H1 (cell line): ENCODE results near the gene SLC25A31. TPM values are rescaled to one million over a fixed set of nuclear protein-coding genes. Genes with fewer than 3 reads are reported as not detected.

Experiments used
- CTCF ChIA-PET: fragments of 300-600 bp; sonication (Branson Sonifier 250); formaldehyde crosslinking; loops from one replicate; lab custom pipeline; 2021; ENCODE audit not compliant: partially characterized antibody; lab: Charles Lee
- POLR2A ChIA-PET: fragments of 300-600 bp; sonication (Branson Sonifier 250); formaldehyde crosslinking; loops from one replicate; lab custom pipeline; 2021; ENCODE audit warnings: inconsistent platforms; ENCODE audit not compliant: partially characterized antibody; lab: Charles Lee
- DNase-seq, 2 experiments: peaks; one replicate each; pipeline versions ENCODE4 v3.0.0 to v3.0.0-alpha.2; 2010 to 2022; ENCODE audit warnings: low spot score in 2 of 2, low read depth in 1 of 2, mixed read lengths in 1 of 2
- FAIRE-seq: peaks from 2 replicates; lab custom pipeline; 2011; peaks lifted over from hg19 to GRCh38; lab: Jason Lieb, UNC
- H2AFZ ChIP-seq: 2 replicates; pipeline ENCODE4 v1.8.1; 2012; ENCODE audit warnings: low read length, inconsistent platforms
- H2AK5ac ChIP-seq: 2 replicates; pipeline ENCODE4 v1.6.1; 2013; ENCODE audit warnings: low read depth, low read length
- H2BK120ac ChIP-seq: replicated peaks from 2 replicates; pipeline ENCODE3; 2013; ENCODE audit warnings: low read depth, low read length, inconsistent platforms
- H2BK12ac ChIP-seq: 2 replicates; pipeline ENCODE4 v1.6.1; 2013; ENCODE audit warnings: low read depth, low read length
- H2BK15ac ChIP-seq: 2 replicates; pipeline ENCODE4 v1.6.1; 2013; ENCODE audit warnings: low read length
- H2BK20ac ChIP-seq: 2 replicates; pipeline ENCODE4 v1.6.1; 2013; ENCODE audit warnings: low read length
- H2BK5ac ChIP-seq: 2 replicates; pipeline ENCODE4 v1.6.1; 2013; ENCODE audit warnings: low read depth, low read length
- H3K14ac ChIP-seq: 2 replicates; pipeline ENCODE4 v1.6.1; 2013; ENCODE audit warnings: inconsistent platforms; ENCODE audit not compliant: insufficient read length
- H3K18ac ChIP-seq: 2 replicates; pipeline ENCODE4 v1.6.1; 2013; ENCODE audit warnings: low read length; ENCODE audit errors: extremely low read depth
- H3K23ac ChIP-seq: 2 replicates; pipeline ENCODE4 v1.6.1; 2013; ENCODE audit warnings: inconsistent platforms; ENCODE audit not compliant: insufficient read length
- H3K23me2 ChIP-seq: 2 replicates; pipeline ENCODE4 v1.6.1; 2013; ENCODE audit warnings: low read depth, low read length
- H3K27ac ChIP-seq: 2 replicates; pipeline ENCODE4 v1.6.1; 2011; ENCODE audit warnings: low read depth, low read length, inconsistent platforms
- H3K27me3 ChIP-seq, 4 experiments: replicated peaks in 1 of 4; 1 replicate in 1 of 4; 2 replicates in 3 of 4; pipeline versions ENCODE4 v1.6.1 to v1.8.1; 2011 to 2013; ENCODE audit warnings: low read length in 3 of 4, mild to moderate bottlenecking in 3 of 4, inconsistent platforms in 2 of 4, mixed read lengths in 2 of 4, moderate library complexity in 1 of 4; ENCODE audit not compliant: control insufficient read depth in 3 of 4, insufficient read depth in 3 of 4; ENCODE audit errors: extremely low read depth in 1 of 4
- H3K36me3 ChIP-seq, 4 experiments: 2 replicates each; pipeline versions ENCODE4 v1.6.1 to v1.8.1; 2011 to 2013; ENCODE audit warnings: mild to moderate bottlenecking in 4 of 4, low read length in 3 of 4, moderate library complexity in 2 of 4, control low read depth in 1 of 4, inconsistent platforms in 1 of 4; ENCODE audit not compliant: insufficient read depth in 4 of 4, control insufficient read depth in 2 of 4
- H3K4ac ChIP-seq: replicated peaks from 2 replicates; pipeline ENCODE3; 2013; ENCODE audit warnings: low read length, low read depth, mixed read lengths, inconsistent platforms; ENCODE audit not compliant: insufficient read length
- H3K4me1 ChIP-seq, 4 experiments: replicated peaks in 1 of 4; 1 replicate in 1 of 4; 2 replicates in 3 of 4; pipeline versions ENCODE4 v1.6.1 to v1.8.1; 2011 to 2013; ENCODE audit warnings: low read length in 3 of 4, inconsistent platforms in 2 of 4, mixed read lengths in 1 of 4; ENCODE audit not compliant: insufficient read depth in 4 of 4, control insufficient read depth in 3 of 4
- H3K4me2 ChIP-seq, 2 experiments: 2 replicates each; pipeline versions ENCODE4 v1.6.1 to v1.8.1; 2011 to 2013; ENCODE audit warnings: low read depth in 2 of 2, low read length in 2 of 2, control low read depth in 1 of 2, inconsistent platforms in 1 of 2, mild to moderate bottlenecking in 1 of 2; ENCODE audit not compliant: insufficient read depth in 1 of 2
- H3K4me3 ChIP-seq, 4 experiments: fragments of 200-600, 300-600 bp in 1 of 4; sonication (generic), shearing (Covaris generic), sonication (Bioruptor Twin) in 1 of 4; 2 replicates each; pipeline versions ENCODE4 v1.5.1 to v1.8.1; 2011 to 2016; ENCODE audit warnings: low read length in 4 of 4, low read depth in 3 of 4, control low read depth in 2 of 4, inconsistent platforms in 2 of 4, mild to moderate bottlenecking in 2 of 4, mixed read lengths in 1 of 4, moderate library complexity in 1 of 4; ENCODE audit not compliant: insufficient read depth in 2 of 4; ENCODE audit errors: extremely low read depth in 1 of 4
- H3K56ac ChIP-seq: replicated peaks from 2 replicates; pipeline ENCODE3; 2013; ENCODE audit warnings: low read depth, mild to moderate bottlenecking, mixed read lengths, low read length, inconsistent platforms; ENCODE audit not compliant: insufficient read length
- H3K79me1 ChIP-seq: 2 replicates; pipeline ENCODE4 v1.6.1; 2013; ENCODE audit warnings: low read depth, low read length, control low read depth
- H3K79me2 ChIP-seq, 2 experiments: 2 replicates each; pipeline versions ENCODE4 v1.6.1 to v1.8.1; 2012 to 2013; ENCODE audit warnings: low read length in 2 of 2, mild to moderate bottlenecking in 2 of 2, inconsistent platforms in 1 of 2; ENCODE audit not compliant: insufficient read depth in 2 of 2, control insufficient read depth in 1 of 2
- H3K9ac ChIP-seq, 4 experiments: replicated peaks in 1 of 4; 1 replicate in 1 of 4; 2 replicates in 3 of 4; pipeline versions ENCODE4 v1.6.1 to v1.8.1; 2011 to 2013; ENCODE audit warnings: low read depth in 3 of 4, low read length in 3 of 4, control low read depth in 2 of 4, mild to moderate bottlenecking in 2 of 4, moderate library complexity in 2 of 4, inconsistent platforms in 1 of 4; ENCODE audit errors: extremely low read depth in 1 of 4
- H3K9me3 ChIP-seq, 2 experiments: 2 replicates each; pipeline versions ENCODE4 v1.6.1 to v1.8.1; 2012 to 2013; ENCODE audit warnings: mild to moderate bottlenecking in 2 of 2, moderate library complexity in 2 of 2, control low read depth in 1 of 2, inconsistent platforms in 1 of 2, low read depth in 1 of 2, low read length in 1 of 2, mixed read lengths in 1 of 2; ENCODE audit not compliant: insufficient read depth in 2 of 2
- H4K20me1 ChIP-seq, 2 experiments: replicated peaks in 1 of 2; 2 replicates each; pipeline versions ENCODE3 to v1.8.1; 2011 to 2013; ENCODE audit warnings: inconsistent platforms in 2 of 2, low read length in 2 of 2, mild to moderate bottlenecking in 1 of 2; ENCODE audit not compliant: insufficient read depth in 2 of 2, control insufficient read depth in 1 of 2
- H4K5ac ChIP-seq: 2 replicates; pipeline ENCODE4 v1.6.1; 2013; ENCODE audit warnings: low read length, low read depth, mixed read lengths, inconsistent platforms; ENCODE audit not compliant: insufficient read length
- H4K8ac ChIP-seq: 2 replicates; pipeline ENCODE4 v1.8.0; 2013; ENCODE audit warnings: mild to moderate bottlenecking, moderate library complexity, low read length, inconsistent platforms; ENCODE audit not compliant: insufficient read depth; ENCODE audit errors: extremely low read depth
- H4K91ac ChIP-seq: replicated peaks from 2 replicates; pipeline ENCODE3; 2013; ENCODE audit warnings: low read length, mixed read lengths, inconsistent platforms; ENCODE audit not compliant: insufficient read length
- POLR2AphosphoS5 ChIP-seq: IDR thresholded peaks from 2 replicates; pipeline ENCODE4 v1.6.1; 2011; ENCODE audit warnings: low read depth, low read length
- RBBP5 ChIP-seq: IDR thresholded peaks from 2 replicates; pipeline ENCODE4 v1.7.1; 2012; ENCODE audit warnings: low read depth, mild to moderate bottlenecking, inconsistent platforms, low read length, moderate library complexity, borderline replicate concordance
- SIN3A ChIP-seq, 2 experiments: IDR thresholded peaks in 1 of 2; conservative IDR thresholded peaks in 1 of 2; 2 replicates each; pipeline ENCODE4 v1.6.1; 2011 to 2012; ENCODE audit warnings: low read length in 2 of 2, improper control_type of control experiment in 1 of 2, low read depth in 1 of 2, mild to moderate bottlenecking in 1 of 2
- TCF12 ChIP-seq: IDR thresholded peaks from 2 replicates; pipeline ENCODE4 v1.6.1; 2011; ENCODE audit warnings: low read depth, mild to moderate bottlenecking, low read length
- ZNF274 ChIP-seq: IDR thresholded peaks from 2 replicates; pipeline ENCODE4 v1.7.0; 2012; ENCODE audit warnings: low read length, borderline replicate concordance; ENCODE audit errors: extremely low read depth
- WGBS, 2 experiments: shearing (Covaris generic) in 1 of 2; methylation state at CpG; one replicate each; pipeline versions ENCODE4 v1.1.6 to v1.1.7; 2013 to 2015; ENCODE audit warnings: low lambda C conversion rate in 2 of 2, mixed read lengths in 2 of 2, inconsistent platforms in 1 of 2, low coverage in 1 of 2, missing lambda C conversion rate in 1 of 2; ENCODE audit not compliant: insufficient replicate concordance in 2 of 2, insufficient coverage in 1 of 2, insufficient read length in 1 of 2; ENCODE audit errors: extremely low coverage in 1 of 2, missing lambda C conversion rate in 1 of 2; 5-methylcytosine and 5-hydroxymethylcytosine counted together
- polyA plus RNA-seq, 7 experiments: library from polyadenylated mRNA; depleted of rRNA in 3 of 7; stranded (reverse) in 5 of 7; unstranded in 2 of 7; fragments of >200 nt in 5 of 7; fragments of 200-250 nt in 2 of 7; gene quantifications; 1 replicate in 5 of 7; 2 replicates in 1 of 7; 4 replicates in 1 of 7; pipeline versions ENCODE4 v1.2.1 to v1.2.3, GENCODE V29; 2011 to 2013; ENCODE audit warnings: missing spikeins in 2 of 7, mixed read lengths in 2 of 7
- total RNA-seq: library from RNA; stranded (reverse); fragmentation: NEBNext Ultra II Directional; extraction: Animal tissue kit (Norgen Biotek cat#: 25700); gene quantifications from 2 replicates; pipeline ENCODE4 v1.2.1, GENCODE V29; 2021

SLC25A31 gene
- total and polyA plus RNA-seq, 2 of the 8 experiments (the other 6 are each of a cell fraction or from before 2014, with no cell fraction given), result not detected

- Histone ChIP-seq H3K36me3 (no peaks in the 10 kb centered on the region), H2BK5ac (no peak overlapping the region), H2BK120ac (no peak overlapping the region), H4K20me1 (no peaks in the 10 kb centered on the region), H4K8ac (no peak overlapping the region), H3K9ac (no peak overlapping the region), H3K56ac (no peak overlapping the region), H3K23me2 (peaks cover 12% of the 10 kb centered on the region), H3K4me3 (peak overlapping the region in 1 of 4 experiments; percentile 64; a peak in 1 of 8 replicates), H3K18ac (no peak overlapping the region), H4K91ac (no peak overlapping the region), H3K4me2 (peak overlapping the region in 1 of 2 experiments; percentile 87; a peak in 2 of 4 replicates), H2BK20ac (no peak overlapping the region), H3K23ac (no peak overlapping the region), H2BK15ac (no peak overlapping the region), H3K27me3 (peaks cover 7 to 34% (median 25%) of the 10 kb centered on the region in 4 experiments), H3K14ac (no peak overlapping the region), H2AFZ (no peak overlapping the region), H3K9me3 (no peaks in the 10 kb centered on the region), H3K27ac (no peak overlapping the region), H2BK12ac (no peak overlapping the region), H3K79me1 (no peaks in the 10 kb centered on the region), H3K4me1 (peaks cover 0 to 7% (median 1%) of the 10 kb centered on the region in 4 experiments; a peak in 5 of 7 replicates), H4K5ac (no peak overlapping the region), H3K4ac (no peak overlapping the region), H3K79me2 (no peaks in the 10 kb centered on the region), H2AK5ac (no peak overlapping the region)
- DNase-seq (no peak), FAIRE-seq (no peak)
- CTCF ChIA-PET, result interaction anchor here (1.6 kb wide), 1 partner anchor 162 kb away, joined by 4 read pairs; no protein-coding TSS in a partner anchor
- POLR2A ChIA-PET, result no interaction called here
- TF ChIP-seq ZNF274, result no peak
- TF ChIP-seq TCF12, result no peak
- no peak for TF ChIP-seq SIN3A (conservative IDR thresholded peaks at IDR 0.05 in 1 of 2, IDR thresholded peaks at IDR 0.05 in 1 of 2; ENCODE audit: low read depth in 1 of 2, low read length in 2 of 2)
- TF ChIP-seq POLR2AphosphoS5, result no peak
- TF ChIP-seq RBBP5, result no peak
- 85% methylated on average over 9 of the region's 9 CpGs; no CpG with 5 or more reads in 1 of the 2 experiments for WGBS, 2 experiments
Measured at GRCh38 chr4:127783955-127784770, 54.0 kb downstream of the SLC25A31 start.
